GM18867 (cell line): ENCODE measurements around the gene PTPN21.

Source experiments
- ATAC-seq: cut with Tn5 transposase; IDR thresholded peaks from one replicate; pipeline ENCODE4 v1.9.1; 2021; ENCODE audit warnings: mild to moderate bottlenecking, moderate library complexity; ENCODE audit not compliant: unreplicated experiment

The PTPN21 gene

GRCh38 chr14:88473791-88474190 lies 81.0 kb downstream of the PTPN21 start:
- no peak for ATAC-seq

GRCh38 chr14:88470542-88471440 lies 84.0 kb downstream of the PTPN21 start:
- ATAC-seq: no peak

GRCh38 chr14:88468406-88468805 lies 86.4 kb downstream of the PTPN21 start:
- no peak for ATAC-seq

GRCh38 chr14:88463318-88463717 lies 91.5 kb downstream of the PTPN21 start:
- peak; percentile 44 for ATAC-seq

GRCh38 chr14:88454886-88455285 lies 99.9 kb downstream of the PTPN21 start:
- ATAC-seq: no peak

GRCh38 chr14:88452231-88452630 lies 102.6 kb downstream of the PTPN21 start:
- ATAC-seq: no peak

- ATAC-seq: no peak
Observed at GRCh38 chr14:88439088-88439487, 115.7 kb downstream of the PTPN21 start.

- ATAC-seq: no peak
Observed at GRCh38 chr14:88437658-88438057, 117.1 kb downstream of the PTPN21 start.

- ATAC-seq: no peak
Observed at GRCh38 chr14:88430976-88431375, 123.8 kb downstream of the PTPN21 start.

- ATAC-seq: no peak
Observed at GRCh38 chr14:88426271-88426670, 128.5 kb downstream of the PTPN21 start.

- no peak for ATAC-seq
Observed at GRCh38 chr14:88424573-88424972, 130.2 kb downstream of the PTPN21 start.

- ATAC-seq: no peak
Observed at GRCh38 chr14:88422919-88423650, 131.7 kb downstream of the PTPN21 start.

GRCh38 chr14:88422047-88422446 lies 132.8 kb downstream of the PTPN21 start:
- ATAC-seq: no peak

GRCh38 chr14:88421286-88421685 lies 133.5 kb downstream of the PTPN21 start:
- no peak for ATAC-seq

- no peak for ATAC-seq
Observed at GRCh38 chr14:88420187-88420586, 134.6 kb downstream of the PTPN21 start.

GRCh38 chr14:88417594-88417993 lies 137.2 kb downstream of the PTPN21 start:
- no peak for ATAC-seq
